Transverse colon (tissue), 3 donors: ENCODE measurements around the gene RNU11.

Source experiments
- POLR2A ChIP-seq: fragments of 450-650 bp; IDR thresholded peaks from one replicate; pipeline ENCODE4 v1.6.1; 2016; ENCODE audit warnings: antibody characterized with exemption, mild to moderate bottlenecking, moderate library complexity
- POLR2AphosphoS5 ChIP-seq, 3 donors: sonication (generic); formaldehyde crosslinking; IDR thresholded peaks; one replicate each; pipeline ENCODE4 v1.6.1; 2016; ENCODE audit warnings: antibody characterized with exemption in 3 of 3

GRCh38 chr1:28666806-28667205 is 18.4 kb downstream of the RNU11 start:
- TF ChIP-seq POLR2A (no peak), POLR2AphosphoS5 (IDR thresholded peaks at IDR 0.05) (no peak)
